C4-2B (cell line): Measurements from ENCODE around the gene HSBP1L1.

ENCODE experiments used
- ZFX ChIP-seq: fragments of 450-650 bp; IDR thresholded peaks from 2 replicates; pipeline ENCODE4 v1.6.1; 2017
- TF ChIP-seq, protein P1 (sequence below): fragments of 450-650 bp; conservative IDR thresholded peaks from 2 replicates; pipeline ENCODE4 v1.5.1; 2017; ENCODE audit warnings: mild to moderate bottlenecking

DNA sequence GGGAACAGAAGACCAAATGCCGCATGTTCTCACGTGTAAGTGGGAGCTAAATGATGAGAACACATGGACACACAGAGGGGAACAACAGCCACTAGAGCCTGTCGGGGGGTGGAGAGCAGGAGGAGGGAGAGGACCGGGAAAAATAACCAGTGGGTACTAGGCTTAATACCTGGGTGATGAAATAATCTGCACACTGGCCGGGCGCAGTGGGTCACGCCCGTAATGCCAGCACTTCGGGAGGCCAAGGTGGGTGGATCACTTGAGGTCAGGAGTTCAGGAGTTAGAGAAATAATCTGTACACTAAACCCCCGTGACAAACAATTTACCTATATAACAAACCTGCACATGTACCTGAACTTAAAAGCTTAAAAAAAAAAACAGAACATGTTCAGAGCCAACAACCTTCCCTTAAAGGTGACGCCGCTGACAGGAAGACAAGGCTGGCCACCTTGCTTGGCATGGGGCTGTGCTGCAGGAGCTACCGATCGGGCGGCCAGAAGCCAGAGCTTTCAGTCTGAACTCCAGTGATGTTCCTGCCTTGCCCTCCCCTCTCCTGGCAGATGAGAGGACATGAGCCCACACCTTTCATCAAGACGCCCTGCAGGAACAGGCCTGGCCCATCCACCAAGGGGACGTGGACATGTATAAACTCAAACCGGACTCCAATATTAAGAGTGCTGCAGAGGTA lies 24.2 kb upstream of the HSBP1L1 start:
- TF ChIP-seq, protein P1, sequence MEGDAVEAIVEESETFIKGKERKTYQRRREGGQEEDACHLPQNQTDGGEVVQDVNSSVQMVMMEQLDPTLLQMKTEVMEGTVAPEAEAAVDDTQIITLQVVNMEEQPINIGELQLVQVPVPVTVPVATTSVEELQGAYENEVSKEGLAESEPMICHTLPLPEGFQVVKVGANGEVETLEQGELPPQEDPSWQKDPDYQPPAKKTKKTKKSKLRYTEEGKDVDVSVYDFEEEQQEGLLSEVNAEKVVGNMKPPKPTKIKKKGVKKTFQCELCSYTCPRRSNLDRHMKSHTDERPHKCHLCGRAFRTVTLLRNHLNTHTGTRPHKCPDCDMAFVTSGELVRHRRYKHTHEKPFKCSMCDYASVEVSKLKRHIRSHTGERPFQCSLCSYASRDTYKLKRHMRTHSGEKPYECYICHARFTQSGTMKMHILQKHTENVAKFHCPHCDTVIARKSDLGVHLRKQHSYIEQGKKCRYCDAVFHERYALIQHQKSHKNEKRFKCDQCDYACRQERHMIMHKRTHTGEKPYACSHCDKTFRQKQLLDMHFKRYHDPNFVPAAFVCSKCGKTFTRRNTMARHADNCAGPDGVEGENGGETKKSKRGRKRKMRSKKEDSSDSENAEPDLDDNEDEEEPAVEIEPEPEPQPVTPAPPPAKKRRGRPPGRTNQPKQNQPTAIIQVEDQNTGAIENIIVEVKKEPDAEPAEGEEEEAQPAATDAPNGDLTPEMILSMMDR: no peak
- no peak for TF ChIP-seq ZFX
